ENCODE data around the gene ZNF771. TPM values are rescaled to one million over a fixed set of nuclear protein-coding genes. Genes with fewer than 3 reads are reported as not detected.

The ZNF771 gene
- polyA plus RNA-seq, 1 of the 3 experiments (the other 2 are of a cell fraction): 20.4 TPM

DNA sequence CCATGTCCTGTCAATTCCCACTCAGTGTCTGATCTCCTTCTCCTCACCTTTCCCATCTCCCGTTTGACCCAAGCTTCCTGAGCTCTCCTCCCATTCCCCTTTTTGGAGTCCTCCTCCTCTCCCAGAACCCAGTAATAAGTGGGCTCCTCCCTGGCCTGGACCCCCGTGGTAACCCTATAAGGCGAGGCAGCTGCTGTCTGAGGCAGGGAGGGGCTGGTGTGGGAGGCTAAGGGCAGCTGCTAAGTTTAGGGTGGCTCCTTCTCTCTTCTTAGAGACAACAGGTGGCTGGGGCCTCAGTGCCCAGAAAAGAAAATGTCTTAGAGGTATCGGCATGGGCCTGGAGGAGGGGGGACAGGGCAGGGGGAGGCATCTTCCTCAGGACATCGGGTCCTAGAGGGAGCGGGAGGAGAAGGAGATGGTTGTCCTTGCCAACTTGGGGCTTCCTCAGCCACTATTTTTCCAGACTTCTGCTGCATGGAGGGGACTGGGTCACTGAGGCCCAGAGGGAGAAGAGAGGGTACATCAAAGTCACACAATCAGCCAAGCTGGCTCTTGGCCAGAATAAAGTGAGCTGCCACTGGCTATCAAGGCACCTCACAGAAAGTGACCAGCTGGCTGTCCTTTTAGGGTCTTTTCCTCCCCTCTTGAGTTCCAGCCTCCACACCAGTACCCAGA is 35.2 kb upstream of the ZNF771 start:
- Histone ChIP-seq H3K4me1 (ENCODE audit: control insufficient read depth in 1 of 2, insufficient read depth in 2 of 2, low read depth in 1 of 2, low read length in 1 of 2) (peaks cover 7 to 38% of the 10 kb centered on the region in 2 experiments), H3K9me2 (no peaks in the 10 kb centered on the region), H3K79me2 (ENCODE audit: insufficient read depth) (peaks cover 27% of the 10 kb centered on the region), H3K9ac (no peak overlapping the region), H3K27ac (ENCODE audit: low read depth in 2 of 2, low read length in 1 of 2) (peak overlapping the region in 1 of 2 experiments; percentile 91; a peak in 1 of 4 replicates), H3K36me3 (replicated peaks in 1 of 2; ENCODE audit: control insufficient read depth in 1 of 2, insufficient read depth in 2 of 2, low read length in 1 of 2) (no peaks in the 10 kb centered on the region), H3K4me3 (ENCODE audit: low read depth in 2 of 2, low read length in 1 of 2) (no peak overlapping the region), H2AFZ (ENCODE audit: low read depth) (no peak overlapping the region), H4K20me1 (ENCODE audit: insufficient read depth) (peaks cover 25% of the 10 kb centered on the region), H3K27me3 (ENCODE audit: insufficient read depth) (no peaks in the 10 kb centered on the region), H3F3A (replicated peaks; ENCODE audit: insufficient read depth) (peaks cover 4% of the 10 kb centered on the region), H3K9me3 (no peaks in the 10 kb centered on the region), H3K4me2 (no peak overlapping the region)
- TF ChIP-seq EP300 (IDR thresholded peaks at IDR 0.05; ENCODE audit: borderline replicate concordance in 1 of 2, low read depth in 1 of 2, low read length in 1 of 2) (no peak), NRF1 (IDR thresholded peaks at IDR 0.05; ENCODE audit: low read depth, low read length) (no peak), GATA2 (CRISPR knock-in tag; IDR thresholded peaks at IDR 0.05) (no peak), NFIC (IDR thresholded peaks at IDR 0.05; ENCODE audit: borderline replicate concordance) (no peak)
- POLR2A ChIA-PET: interaction anchor here (1.8 kb wide), 1 partner anchor 23 kb away, joined by 13 read pairs; the partner anchor contains the start of gene ZNF48
- CTCF ChIA-PET: interaction anchor here (1.3 to 1.8 kb wide), 3 partner anchors 23 to 46 kb away, joined by 5 to 7 read pairs (median 5); partner anchors contain the start of gene ZNF48
- 88% methylated on average over 6 of the region's 6 CpGs for WGBS (ENCODE audit: low lambda C conversion rate)
- no peak for DNase-seq

DNA sequence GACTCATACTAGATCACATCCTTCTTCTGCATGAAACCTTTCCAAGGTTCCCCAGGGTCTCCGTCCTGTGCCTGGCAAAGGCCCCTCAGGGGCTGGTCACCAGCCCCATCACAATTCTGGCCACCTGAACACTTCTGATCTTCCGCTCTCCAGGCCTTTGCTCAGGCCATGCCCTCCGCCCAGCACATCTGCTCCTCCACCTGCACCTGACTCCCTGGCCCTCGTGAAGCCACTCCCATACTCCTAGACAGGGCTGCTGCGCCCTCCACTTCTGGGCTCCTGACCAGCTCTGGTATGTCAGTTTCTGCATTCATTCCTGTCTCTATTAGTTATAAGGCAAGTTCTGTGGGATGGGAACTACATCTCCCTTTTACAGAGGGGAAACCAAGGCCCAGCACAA is 34.7 kb upstream of the ZNF771 start:
- no peaks in the 10 kb centered on the region for H3K36me3 ChIP-seq (replicated peaks in 1 of 2; ENCODE audit: control insufficient read depth in 1 of 2, insufficient read depth in 2 of 2, low read length in 1 of 2)
- no peak overlapping the region for H3K9ac ChIP-seq
- H3K27me3 ChIP-seq (ENCODE audit: insufficient read depth): no peaks in the 10 kb centered on the region
- H2AFZ ChIP-seq (ENCODE audit: low read depth): no peak overlapping the region
- POLR2A ChIA-PET: no interaction called here
- H4K20me1 ChIP-seq (ENCODE audit: insufficient read depth): peaks cover 19% of the 10 kb centered on the region
- no peak overlapping the region for H3K4me3 ChIP-seq (ENCODE audit: low read depth in 2 of 2, low read length in 1 of 2)
- no peak for DNase-seq
- TF ChIP-seq RFX5 (IDR thresholded peaks at IDR 0.05; ENCODE audit: low read length) (no peak), FOXJ3 (CRISPR knock-in tag; IDR thresholded peaks at IDR 0.05) (no peak), EZH2phosphoT487 (IDR thresholded peaks at IDR 0.05; ENCODE audit: borderline replicate concordance, low read depth) (no peak)
- TF ChIP-seq, protein P1, sequence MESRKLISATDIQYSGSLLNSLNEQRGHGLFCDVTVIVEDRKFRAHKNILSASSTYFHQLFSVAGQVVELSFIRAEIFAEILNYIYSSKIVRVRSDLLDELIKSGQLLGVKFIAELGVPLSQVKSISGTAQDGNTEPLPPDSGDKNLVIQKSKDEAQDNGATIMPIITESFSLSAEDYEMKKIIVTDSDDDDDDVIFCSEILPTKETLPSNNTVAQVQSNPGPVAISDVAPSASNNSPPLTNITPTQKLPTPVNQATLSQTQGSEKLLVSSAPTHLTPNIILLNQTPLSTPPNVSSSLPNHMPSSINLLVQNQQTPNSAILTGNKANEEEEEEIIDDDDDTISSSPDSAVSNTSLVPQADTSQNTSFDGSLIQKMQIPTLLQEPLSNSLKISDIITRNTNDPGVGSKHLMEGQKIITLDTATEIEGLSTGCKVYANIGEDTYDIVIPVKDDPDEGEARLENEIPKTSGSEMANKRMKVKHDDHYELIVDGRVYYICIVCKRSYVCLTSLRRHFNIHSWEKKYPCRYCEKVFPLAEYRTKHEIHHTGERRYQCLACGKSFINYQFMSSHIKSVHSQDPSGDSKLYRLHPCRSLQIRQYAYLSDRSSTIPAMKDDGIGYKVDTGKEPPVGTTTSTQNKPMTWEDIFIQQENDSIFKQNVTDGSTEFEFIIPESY (IDR thresholded peaks at IDR 0.05; ENCODE audit: borderline replicate concordance, low read depth): no peak
- TF ChIP-seq, protein P2, sequence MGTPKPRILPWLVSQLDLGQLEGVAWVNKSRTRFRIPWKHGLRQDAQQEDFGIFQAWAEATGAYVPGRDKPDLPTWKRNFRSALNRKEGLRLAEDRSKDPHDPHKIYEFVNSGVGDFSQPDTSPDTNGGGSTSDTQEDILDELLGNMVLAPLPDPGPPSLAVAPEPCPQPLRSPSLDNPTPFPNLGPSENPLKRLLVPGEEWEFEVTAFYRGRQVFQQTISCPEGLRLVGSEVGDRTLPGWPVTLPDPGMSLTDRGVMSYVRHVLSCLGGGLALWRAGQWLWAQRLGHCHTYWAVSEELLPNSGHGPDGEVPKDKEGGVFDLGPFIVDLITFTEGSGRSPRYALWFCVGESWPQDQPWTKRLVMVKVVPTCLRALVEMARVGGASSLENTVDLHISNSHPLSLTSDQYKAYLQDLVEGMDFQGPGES (IDR thresholded peaks at IDR 0.05; ENCODE audit: low read depth, low read length): no peak
- TF ChIP-seq, protein P3, sequence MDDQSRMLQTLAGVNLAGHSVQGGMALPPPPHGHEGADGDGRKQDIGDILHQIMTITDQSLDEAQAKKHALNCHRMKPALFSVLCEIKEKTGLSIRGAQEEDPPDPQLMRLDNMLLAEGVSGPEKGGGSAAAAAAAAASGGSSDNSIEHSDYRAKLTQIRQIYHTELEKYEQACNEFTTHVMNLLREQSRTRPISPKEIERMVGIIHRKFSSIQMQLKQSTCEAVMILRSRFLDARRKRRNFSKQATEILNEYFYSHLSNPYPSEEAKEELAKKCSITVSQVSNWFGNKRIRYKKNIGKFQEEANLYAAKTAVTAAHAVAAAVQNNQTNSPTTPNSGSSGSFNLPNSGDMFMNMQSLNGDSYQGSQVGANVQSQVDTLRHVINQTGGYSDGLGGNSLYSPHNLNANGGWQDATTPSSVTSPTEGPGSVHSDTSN (IDR thresholded peaks at IDR 0.05): no peak
- H3F3A ChIP-seq (replicated peaks; ENCODE audit: insufficient read depth): peaks cover 8% of the 10 kb centered on the region
- CTCF ChIA-PET: interaction anchor here (1.3 kb wide), 1 partner anchor 37 kb away, joined by 5 read pairs; no protein-coding TSS in a partner anchor
- no peaks in the 10 kb centered on the region for H3K9me2 ChIP-seq
- 88% methylated on average over 5 of the region's 5 CpGs for WGBS (ENCODE audit: low lambda C conversion rate)
- H3K4me1 ChIP-seq (ENCODE audit: control insufficient read depth in 1 of 2, insufficient read depth in 2 of 2, low read depth in 1 of 2, low read length in 1 of 2): peaks cover 10 to 37% of the 10 kb centered on the region in 2 experiments
- no peak overlapping the region for H3K27ac ChIP-seq (ENCODE audit: low read depth in 2 of 2, low read length in 1 of 2)
- H3K9me3 ChIP-seq: no peaks in the 10 kb centered on the region
- no peak overlapping the region for H3K4me2 ChIP-seq
- peaks cover 22% of the 10 kb centered on the region for H3K79me2 ChIP-seq (ENCODE audit: insufficient read depth)
